H1 (cell line): Measurements from ENCODE around the gene VIPR2. TPM values are rescaled to one million over a fixed set of nuclear protein-coding genes. Genes with fewer than 3 reads are reported as not detected.
A peak's percentile ranks its signal among the peaks of the same experiment; 100 is the strongest.

Experiments
- CTCF ChIA-PET: fragments of 300-600 bp; sonication (Branson Sonifier 250); formaldehyde crosslinking; loops from one replicate; lab custom pipeline; 2021; ENCODE audit not compliant: partially characterized antibody; lab: Charles Lee
- POLR2A ChIA-PET: fragments of 300-600 bp; sonication (Branson Sonifier 250); formaldehyde crosslinking; loops from one replicate; lab custom pipeline; 2021; ENCODE audit warnings: inconsistent platforms; ENCODE audit not compliant: partially characterized antibody; lab: Charles Lee
- DNase-seq, 2 experiments: peaks; one replicate each; pipeline versions ENCODE4 v3.0.0 to v3.0.0-alpha.2; 2010 to 2022; ENCODE audit warnings: low spot score in 2 of 2, low read depth in 1 of 2, mixed read lengths in 1 of 2
- FAIRE-seq: peaks from 2 replicates; lab custom pipeline; 2011; peaks lifted over from hg19 to GRCh38; lab: Jason Lieb, UNC
- H2AFZ ChIP-seq: 2 replicates; pipeline ENCODE4 v1.8.1; 2012; ENCODE audit warnings: low read length, inconsistent platforms
- H2AK5ac ChIP-seq: 2 replicates; pipeline ENCODE4 v1.6.1; 2013; ENCODE audit warnings: low read depth, low read length
- H2BK120ac ChIP-seq: replicated peaks from 2 replicates; pipeline ENCODE3; 2013; ENCODE audit warnings: low read depth, low read length, inconsistent platforms
- H2BK12ac ChIP-seq: 2 replicates; pipeline ENCODE4 v1.6.1; 2013; ENCODE audit warnings: low read depth, low read length
- H2BK15ac ChIP-seq: 2 replicates; pipeline ENCODE4 v1.6.1; 2013; ENCODE audit warnings: low read length
- H2BK20ac ChIP-seq: 2 replicates; pipeline ENCODE4 v1.6.1; 2013; ENCODE audit warnings: low read length
- H2BK5ac ChIP-seq: 2 replicates; pipeline ENCODE4 v1.6.1; 2013; ENCODE audit warnings: low read depth, low read length
- H3K14ac ChIP-seq: 2 replicates; pipeline ENCODE4 v1.6.1; 2013; ENCODE audit warnings: inconsistent platforms; ENCODE audit not compliant: insufficient read length
- H3K18ac ChIP-seq: 2 replicates; pipeline ENCODE4 v1.6.1; 2013; ENCODE audit warnings: low read length; ENCODE audit errors: extremely low read depth
- H3K23ac ChIP-seq: 2 replicates; pipeline ENCODE4 v1.6.1; 2013; ENCODE audit warnings: inconsistent platforms; ENCODE audit not compliant: insufficient read length
- H3K23me2 ChIP-seq: 2 replicates; pipeline ENCODE4 v1.6.1; 2013; ENCODE audit warnings: low read depth, low read length
- H3K27ac ChIP-seq: 2 replicates; pipeline ENCODE4 v1.6.1; 2011; ENCODE audit warnings: low read depth, low read length, inconsistent platforms
- H3K27me3 ChIP-seq, 4 experiments: replicated peaks in 1 of 4; 1 replicate in 1 of 4; 2 replicates in 3 of 4; pipeline versions ENCODE4 v1.6.1 to v1.8.1; 2011 to 2013; ENCODE audit warnings: low read length in 3 of 4, mild to moderate bottlenecking in 3 of 4, inconsistent platforms in 2 of 4, mixed read lengths in 2 of 4, moderate library complexity in 1 of 4; ENCODE audit not compliant: control insufficient read depth in 3 of 4, insufficient read depth in 3 of 4; ENCODE audit errors: extremely low read depth in 1 of 4
- H3K36me3 ChIP-seq, 4 experiments: 2 replicates each; pipeline versions ENCODE4 v1.6.1 to v1.8.1; 2011 to 2013; ENCODE audit warnings: mild to moderate bottlenecking in 4 of 4, low read length in 3 of 4, moderate library complexity in 2 of 4, control low read depth in 1 of 4, inconsistent platforms in 1 of 4; ENCODE audit not compliant: insufficient read depth in 4 of 4, control insufficient read depth in 2 of 4
- H3K4ac ChIP-seq: replicated peaks from 2 replicates; pipeline ENCODE3; 2013; ENCODE audit warnings: low read length, low read depth, mixed read lengths, inconsistent platforms; ENCODE audit not compliant: insufficient read length
- H3K4me1 ChIP-seq, 4 experiments: replicated peaks in 1 of 4; 1 replicate in 1 of 4; 2 replicates in 3 of 4; pipeline versions ENCODE4 v1.6.1 to v1.8.1; 2011 to 2013; ENCODE audit warnings: low read length in 3 of 4, inconsistent platforms in 2 of 4, mixed read lengths in 1 of 4; ENCODE audit not compliant: insufficient read depth in 4 of 4, control insufficient read depth in 3 of 4
- H3K4me2 ChIP-seq, 2 experiments: 2 replicates each; pipeline versions ENCODE4 v1.6.1 to v1.8.1; 2011 to 2013; ENCODE audit warnings: low read depth in 2 of 2, low read length in 2 of 2, control low read depth in 1 of 2, inconsistent platforms in 1 of 2, mild to moderate bottlenecking in 1 of 2; ENCODE audit not compliant: insufficient read depth in 1 of 2
- H3K4me3 ChIP-seq, 4 experiments: fragments of 200-600, 300-600 bp in 1 of 4; sonication (generic), shearing (Covaris generic), sonication (Bioruptor Twin) in 1 of 4; 2 replicates each; pipeline versions ENCODE4 v1.5.1 to v1.8.1; 2011 to 2016; ENCODE audit warnings: low read length in 4 of 4, low read depth in 3 of 4, control low read depth in 2 of 4, inconsistent platforms in 2 of 4, mild to moderate bottlenecking in 2 of 4, mixed read lengths in 1 of 4, moderate library complexity in 1 of 4; ENCODE audit not compliant: insufficient read depth in 2 of 4; ENCODE audit errors: extremely low read depth in 1 of 4
- H3K56ac ChIP-seq: replicated peaks from 2 replicates; pipeline ENCODE3; 2013; ENCODE audit warnings: low read depth, mild to moderate bottlenecking, mixed read lengths, low read length, inconsistent platforms; ENCODE audit not compliant: insufficient read length
- H3K79me1 ChIP-seq: 2 replicates; pipeline ENCODE4 v1.6.1; 2013; ENCODE audit warnings: low read depth, low read length, control low read depth
- H3K79me2 ChIP-seq, 2 experiments: 2 replicates each; pipeline versions ENCODE4 v1.6.1 to v1.8.1; 2012 to 2013; ENCODE audit warnings: low read length in 2 of 2, mild to moderate bottlenecking in 2 of 2, inconsistent platforms in 1 of 2; ENCODE audit not compliant: insufficient read depth in 2 of 2, control insufficient read depth in 1 of 2
- H3K9ac ChIP-seq, 4 experiments: replicated peaks in 1 of 4; 1 replicate in 1 of 4; 2 replicates in 3 of 4; pipeline versions ENCODE4 v1.6.1 to v1.8.1; 2011 to 2013; ENCODE audit warnings: low read depth in 3 of 4, low read length in 3 of 4, control low read depth in 2 of 4, mild to moderate bottlenecking in 2 of 4, moderate library complexity in 2 of 4, inconsistent platforms in 1 of 4; ENCODE audit errors: extremely low read depth in 1 of 4
- H3K9me3 ChIP-seq, 2 experiments: 2 replicates each; pipeline versions ENCODE4 v1.6.1 to v1.8.1; 2012 to 2013; ENCODE audit warnings: mild to moderate bottlenecking in 2 of 2, moderate library complexity in 2 of 2, control low read depth in 1 of 2, inconsistent platforms in 1 of 2, low read depth in 1 of 2, low read length in 1 of 2, mixed read lengths in 1 of 2; ENCODE audit not compliant: insufficient read depth in 2 of 2
- H4K20me1 ChIP-seq, 2 experiments: replicated peaks in 1 of 2; 2 replicates each; pipeline versions ENCODE3 to v1.8.1; 2011 to 2013; ENCODE audit warnings: inconsistent platforms in 2 of 2, low read length in 2 of 2, mild to moderate bottlenecking in 1 of 2; ENCODE audit not compliant: insufficient read depth in 2 of 2, control insufficient read depth in 1 of 2
- H4K5ac ChIP-seq: 2 replicates; pipeline ENCODE4 v1.6.1; 2013; ENCODE audit warnings: low read length, low read depth, mixed read lengths, inconsistent platforms; ENCODE audit not compliant: insufficient read length
- H4K8ac ChIP-seq: 2 replicates; pipeline ENCODE4 v1.8.0; 2013; ENCODE audit warnings: mild to moderate bottlenecking, moderate library complexity, low read length, inconsistent platforms; ENCODE audit not compliant: insufficient read depth; ENCODE audit errors: extremely low read depth
- H4K91ac ChIP-seq: replicated peaks from 2 replicates; pipeline ENCODE3; 2013; ENCODE audit warnings: low read length, mixed read lengths, inconsistent platforms; ENCODE audit not compliant: insufficient read length
- BCL11A ChIP-seq, 2 experiments: IDR thresholded peaks; one replicate each; pipeline ENCODE4 v1.6.1; 2011; ENCODE audit warnings: low read depth in 2 of 2, low read length in 2 of 2, mild to moderate bottlenecking in 2 of 2
- CREB1 ChIP-seq: IDR thresholded peaks from 2 replicates; pipeline ENCODE4 v1.6.1; 2012; ENCODE audit warnings: inconsistent platforms
- EZH2 ChIP-seq: fragments of 200-600 bp; sonication (generic); IDR thresholded peaks from 2 replicates; pipeline ENCODE4 v1.7.1; 2012; ENCODE audit warnings: low read depth, mild to moderate bottlenecking, moderate library complexity, low read length, inconsistent platforms; ENCODE audit not compliant: severe bottlenecking
- POU5F1 ChIP-seq: IDR thresholded peaks from 2 replicates; pipeline ENCODE4 v1.6.1; 2011; ENCODE audit warnings: low read depth, mild to moderate bottlenecking, low read length, moderate library complexity
- RNF2 ChIP-seq: fragments of 200-900, 300-1000 bp; sonication (generic); IDR thresholded peaks from 2 replicates; pipeline ENCODE4 v1.7.1; 2016; ENCODE audit warnings: borderline replicate concordance, low read depth, mild to moderate bottlenecking, antibody characterized with exemption, low read length; ENCODE audit not compliant: poor library complexity, severe bottlenecking; ENCODE audit errors: missing control alignments
- RXRA ChIP-seq: IDR thresholded peaks from 2 replicates; pipeline ENCODE4 v1.6.1; 2011; ENCODE audit warnings: low read depth, mild to moderate bottlenecking, low read length, moderate library complexity; ENCODE audit not compliant: insufficient read depth
- SAP30 ChIP-seq: fragments of 300-600 bp; sonication (generic); IDR thresholded peaks from 2 replicates; pipeline ENCODE4 v1.7.1; 2012; ENCODE audit warnings: low read length, moderate library complexity, mild to moderate bottlenecking, inconsistent platforms; ENCODE audit not compliant: insufficient read depth, insufficient replicate concordance
- SP2 ChIP-seq: IDR thresholded peaks from 2 replicates; pipeline ENCODE4 v1.6.1; 2012; ENCODE audit warnings: mild to moderate bottlenecking, low read length, inconsistent platforms
- SUZ12 ChIP-seq: fragments of 200-600 bp; sonication (generic); IDR thresholded peaks from 2 replicates; pipeline ENCODE4 v1.6.1; 2012; ENCODE audit warnings: mild to moderate bottlenecking, inconsistent platforms, low read length, moderate library complexity, mixed read lengths
- TAF7 ChIP-seq: optimal IDR thresholded peaks from 2 replicates; pipeline ENCODE3; 2011; ENCODE audit warnings: low read depth, mild to moderate bottlenecking, inconsistent platforms, low read length, moderate library complexity, borderline replicate concordance
- WGBS, 2 experiments: shearing (Covaris generic) in 1 of 2; methylation state at CpG; one replicate each; pipeline versions ENCODE4 v1.1.6 to v1.1.7; 2013 to 2015; ENCODE audit warnings: low lambda C conversion rate in 2 of 2, mixed read lengths in 2 of 2, inconsistent platforms in 1 of 2, low coverage in 1 of 2, missing lambda C conversion rate in 1 of 2; ENCODE audit not compliant: insufficient replicate concordance in 2 of 2, insufficient coverage in 1 of 2, insufficient read length in 1 of 2; ENCODE audit errors: extremely low coverage in 1 of 2, missing lambda C conversion rate in 1 of 2; 5-methylcytosine and 5-hydroxymethylcytosine counted together
- polyA plus RNA-seq, 7 experiments: library from polyadenylated mRNA; depleted of rRNA in 3 of 7; stranded (reverse) in 5 of 7; unstranded in 2 of 7; fragments of >200 nt in 5 of 7; fragments of 200-250 nt in 2 of 7; gene quantifications; 1 replicate in 5 of 7; 2 replicates in 1 of 7; 4 replicates in 1 of 7; pipeline versions ENCODE4 v1.2.1 to v1.2.3, GENCODE V29; 2011 to 2013; ENCODE audit warnings: missing spikeins in 2 of 7, mixed read lengths in 2 of 7
- total RNA-seq: library from RNA; stranded (reverse); fragmentation: NEBNext Ultra II Directional; extraction: Animal tissue kit (Norgen Biotek cat#: 25700); gene quantifications from 2 replicates; pipeline ENCODE4 v1.2.1, GENCODE V29; 2021
- TF ChIP-seq, protein P1 (sequence below), 3 experiments: IDR thresholded peaks; 1 replicate in 2 of 3; 2 replicates in 1 of 3; pipeline versions ENCODE4 v1.5.1 to v1.6.1; 2011; ENCODE audit warnings: low read length in 3 of 3, mild to moderate bottlenecking in 3 of 3, inconsistent platforms in 2 of 3, low read depth in 1 of 3, moderate library complexity in 1 of 3; ENCODE audit not compliant: insufficient read depth in 1 of 3; ENCODE audit errors: control extremely low read depth in 1 of 3

VIPR2 gene
- total and polyA plus RNA-seq, 2 of the 8 experiments (the other 6 are each of a cell fraction or from before 2014, with no cell fraction given), result 2.4 to 6.3 TPM

DNA sequence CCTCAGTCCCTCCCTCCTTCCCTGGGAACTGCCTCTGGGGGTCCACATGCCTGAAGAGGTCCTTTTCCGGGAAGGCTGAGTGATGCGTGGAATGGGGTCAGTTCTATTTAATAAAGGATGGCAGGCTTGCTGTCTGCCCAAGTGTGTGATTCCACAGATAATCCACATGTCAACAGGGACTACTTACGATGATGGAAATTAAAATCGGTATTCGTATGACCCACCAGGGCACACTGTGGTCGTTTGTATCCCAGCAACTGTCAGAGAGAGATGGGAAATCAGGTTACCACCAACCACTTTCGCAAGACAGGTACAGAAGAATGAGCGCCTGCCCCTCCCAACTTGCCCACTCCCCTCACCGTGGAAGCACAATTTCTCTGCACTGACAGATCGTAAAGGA lies 110.3 kb downstream of the VIPR2 start:
- H3K36me3 ChIP-seq, result no peaks in the 10 kb centered on the region; a peak in 1 of 8 replicates
- no peak overlapping the region for H4K5ac ChIP-seq
- WGBS, 2 experiments, result 86% methylated on average over 10 of the region's 10 CpGs; no CpG with 5 or more reads in 1 of the 2 experiments
- H2AK5ac ChIP-seq, result no peak overlapping the region
- no peaks in the 10 kb centered on the region for H3K9me3 ChIP-seq
- H3K23ac ChIP-seq, result no peak overlapping the region
- FAIRE-seq (no peak), DNase-seq (peak in 1 of 2 experiments; percentile 33)
- H3K27me3 ChIP-seq, result peaks cover 0 to 3% (median 2%) of the 10 kb centered on the region in 4 experiments; a peak in 3 of 7 replicates
- H3K4me3 ChIP-seq, result no peak overlapping the region
- H4K8ac ChIP-seq, result no peak overlapping the region
- H3K23me2 ChIP-seq, result peaks cover 11% of the 10 kb centered on the region; the same call in 1 of the 2 replicates
- 0 out of 2 replicates have a peak overlapping the region, but pooled peaks have one; percentile 30 for H2BK5ac ChIP-seq
- H3K79me2 ChIP-seq, result no peaks in the 10 kb centered on the region
- H2BK120ac ChIP-seq, result no peak overlapping the region
- no peak overlapping the region for H3K18ac ChIP-seq
- ChIA-PET CTCF (no interaction called here), POLR2A (no interaction called here)
- no peak overlapping the region for H4K91ac ChIP-seq
- no peak overlapping the region for H2BK20ac ChIP-seq
- H3K79me1 ChIP-seq, result no peaks in the 10 kb centered on the region
- H3K14ac ChIP-seq, result no peak overlapping the region
- no peak overlapping the region for H2AFZ ChIP-seq
- no peak overlapping the region for H2BK15ac ChIP-seq
- H3K56ac ChIP-seq, result no peak overlapping the region
- H3K4me1 ChIP-seq, result peaks cover 0 to 16% (median 10%) of the 10 kb centered on the region in 4 experiments; a peak in 5 of 7 replicates
- no peak overlapping the region for H2BK12ac ChIP-seq
- H3K9ac ChIP-seq, result no peak overlapping the region
- H3K4me2 ChIP-seq, result no peak overlapping the region
- H4K20me1 ChIP-seq, result no peaks in the 10 kb centered on the region
- no peak overlapping the region for H3K27ac ChIP-seq
- H3K4ac ChIP-seq, result no peak overlapping the region
- TF ChIP-seq CREB1, result no peak
- TF ChIP-seq SAP30, result no peak
- TF ChIP-seq RNF2, result no peak
- no peak for TF ChIP-seq SUZ12
- no peak for TF ChIP-seq EZH2
- TF ChIP-seq POU5F1, result no peak
- TF ChIP-seq BCL11A (IDR thresholded peaks at IDR 0.05; ENCODE audit: low read depth in 2 of 2, low read length in 2 of 2), result no peak
- no peak for TF ChIP-seq RXRA
- no peak for TF ChIP-seq SP2
- TF ChIP-seq TAF7, result no peak
- TF ChIP-seq, protein P1, sequence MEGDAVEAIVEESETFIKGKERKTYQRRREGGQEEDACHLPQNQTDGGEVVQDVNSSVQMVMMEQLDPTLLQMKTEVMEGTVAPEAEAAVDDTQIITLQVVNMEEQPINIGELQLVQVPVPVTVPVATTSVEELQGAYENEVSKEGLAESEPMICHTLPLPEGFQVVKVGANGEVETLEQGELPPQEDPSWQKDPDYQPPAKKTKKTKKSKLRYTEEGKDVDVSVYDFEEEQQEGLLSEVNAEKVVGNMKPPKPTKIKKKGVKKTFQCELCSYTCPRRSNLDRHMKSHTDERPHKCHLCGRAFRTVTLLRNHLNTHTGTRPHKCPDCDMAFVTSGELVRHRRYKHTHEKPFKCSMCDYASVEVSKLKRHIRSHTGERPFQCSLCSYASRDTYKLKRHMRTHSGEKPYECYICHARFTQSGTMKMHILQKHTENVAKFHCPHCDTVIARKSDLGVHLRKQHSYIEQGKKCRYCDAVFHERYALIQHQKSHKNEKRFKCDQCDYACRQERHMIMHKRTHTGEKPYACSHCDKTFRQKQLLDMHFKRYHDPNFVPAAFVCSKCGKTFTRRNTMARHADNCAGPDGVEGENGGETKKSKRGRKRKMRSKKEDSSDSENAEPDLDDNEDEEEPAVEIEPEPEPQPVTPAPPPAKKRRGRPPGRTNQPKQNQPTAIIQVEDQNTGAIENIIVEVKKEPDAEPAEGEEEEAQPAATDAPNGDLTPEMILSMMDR (IDR thresholded peaks at IDR 0.05; ENCODE audit: control extremely low read depth in 1 of 3, insufficient read depth in 1 of 3, low read depth in 1 of 3, low read length in 3 of 3), result no peak
